ENCODE data around the gene ACVR2A.

Gene ACVR2A

DNA sequence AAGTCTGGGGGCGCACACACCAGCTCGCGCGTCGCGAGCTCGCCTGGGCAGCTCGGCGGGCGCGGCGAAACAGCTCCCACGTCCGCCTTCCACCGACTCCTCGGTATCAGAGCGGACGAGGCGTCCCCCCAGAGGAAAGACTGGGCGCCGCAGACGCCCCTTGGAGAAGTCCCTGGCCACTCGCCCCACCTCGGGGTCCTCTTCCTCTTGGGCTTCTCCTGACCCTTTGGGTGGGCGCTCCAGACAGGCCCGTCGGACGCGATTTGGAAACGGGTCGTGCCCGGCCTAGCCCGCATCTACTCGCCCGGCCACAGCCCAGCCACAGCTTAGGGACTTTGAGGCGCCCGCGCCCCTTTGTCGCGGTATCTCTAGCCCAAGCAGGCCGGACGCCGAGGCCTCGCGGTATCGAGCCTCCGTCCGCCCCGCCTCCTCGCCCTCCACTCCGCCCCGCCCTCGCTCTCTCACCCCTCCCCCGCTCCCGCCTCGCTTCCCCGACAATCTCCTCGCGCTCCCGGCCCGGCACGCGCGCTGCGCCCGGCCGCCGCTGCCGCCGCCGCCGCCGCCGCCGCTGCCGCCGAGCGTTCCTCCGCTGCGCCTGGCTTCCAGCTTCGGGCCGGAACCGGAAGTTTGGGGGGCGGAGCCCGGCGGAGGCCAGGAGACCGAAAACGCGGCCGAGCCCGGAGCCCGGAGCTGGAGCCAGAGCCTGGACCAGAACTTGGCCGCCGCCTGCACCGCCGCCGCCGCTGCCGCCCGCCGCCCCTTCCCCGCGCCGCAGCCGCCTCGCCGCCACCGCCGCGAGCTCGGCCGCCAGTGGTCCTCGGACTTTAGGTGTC, 749 bp upstream of the ACVR2A start:
- Histone ChIP-seq H3K9ac (peak overlapping the region; percentile 87), H2AFZ (ENCODE audit: low read depth) (peak overlapping the region; percentile 75), H3K4me3 (IDR thresholded peaks at IDR 0.05; ENCODE audit: insufficient read depth, low read depth, low read length) (no peak overlapping the region), H3K27me3 (ENCODE audit: insufficient read depth, low read depth) (no peaks in the 10 kb centered on the region), H3K79me2 (ENCODE audit: insufficient read depth, low read depth) (0 out of 2 replicates have a peak, but pooled peaks cover 3% of the 10 kb centered on the region), H3K4me1 (ENCODE audit: low read depth, poor library complexity, severe bottlenecking) (no peaks in the 10 kb centered on the region), H3K4me2 (peak overlapping the region; percentile 71), H4K20me1 (ENCODE audit: insufficient read depth) (no peaks in the 10 kb centered on the region), H3K36me3 (ENCODE audit: insufficient read depth) (no peaks in the 10 kb centered on the region), H3K27ac (peak overlapping the region; percentile 82)
- no peak for TF ChIP-seq CTCF (conservative IDR thresholded peaks at IDR 0.05; ENCODE audit: low read depth, low read length)

GRCh38 chr2:147845411-147845971, 662 bp downstream of the ACVR2A start:
- TF ChIP-seq CTCF (conservative IDR thresholded peaks at IDR 0.05; ENCODE audit: low read depth, low read length): no peak

DNA sequence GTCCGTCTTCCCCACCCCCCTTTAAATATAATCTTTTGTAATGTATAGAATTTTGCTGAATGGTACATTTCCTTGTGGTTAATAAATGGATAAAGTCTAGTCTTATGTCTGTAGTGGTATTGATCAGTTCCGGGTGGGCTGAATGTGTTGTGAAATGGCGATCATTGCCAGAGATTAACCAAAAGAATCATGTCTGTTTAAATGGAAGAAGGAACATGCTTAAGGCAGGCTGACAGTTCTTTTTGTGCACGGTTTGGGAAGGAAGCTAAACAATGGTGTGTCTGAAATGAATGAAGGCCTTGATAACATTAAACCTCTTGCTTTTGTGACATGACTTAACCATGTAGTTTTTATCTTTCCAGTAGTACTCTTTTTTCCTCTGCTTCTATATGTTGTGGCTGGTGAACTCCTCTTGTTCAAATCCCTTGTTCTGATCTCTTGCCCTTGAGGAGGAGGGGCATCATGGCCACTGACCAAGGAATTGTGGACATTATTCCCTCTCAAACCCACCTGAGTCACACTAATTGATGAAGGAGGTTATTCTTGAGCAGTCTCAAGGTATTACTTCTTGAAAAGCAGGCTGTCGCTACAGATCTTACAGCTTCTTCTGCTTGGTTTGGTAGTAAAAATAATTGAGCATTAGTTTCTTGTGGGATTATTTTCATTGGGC, 1.7 kb downstream of the ACVR2A start:
- TF ChIP-seq CTCF (conservative IDR thresholded peaks at IDR 0.05; ENCODE audit: low read depth, low read length): no peak
- Histone ChIP-seq H3K4me1 (ENCODE audit: low read depth, poor library complexity, severe bottlenecking) (no peaks in the 10 kb centered on the region), H4K20me1 (ENCODE audit: insufficient read depth) (no peaks in the 10 kb centered on the region), H3K4me2 (peak overlapping the region; percentile 76; the same call in 1 of the 2 replicates), H3K36me3 (ENCODE audit: insufficient read depth) (no peaks in the 10 kb centered on the region), H2AFZ (ENCODE audit: low read depth) (no peak overlapping the region), H3K27ac (no peak overlapping the region), H3K9ac (no peak overlapping the region), H3K27me3 (ENCODE audit: insufficient read depth, low read depth) (no peaks in the 10 kb centered on the region), H3K4me3 (IDR thresholded peaks at IDR 0.05; ENCODE audit: insufficient read depth, low read depth, low read length) (no peak overlapping the region), H3K79me2 (ENCODE audit: insufficient read depth, low read depth) (0 out of 2 replicates have a peak, but pooled peaks cover 3% of the 10 kb centered on the region)

More at GRCh38 chr2:147845411-147845971, 662 bp downstream of the ACVR2A start:
- H3K79me2 ChIP-seq (ENCODE audit: insufficient read depth, low read depth): 0 out of 2 replicates have a peak, but pooled peaks cover 3% of the 10 kb centered on the region
- H3K27me3 ChIP-seq (ENCODE audit: insufficient read depth, low read depth): no peaks in the 10 kb centered on the region
- no peaks in the 10 kb centered on the region for H3K36me3 ChIP-seq (ENCODE audit: insufficient read depth)
- peak overlapping the region; percentile 76 for H3K4me2 ChIP-seq
- no peak overlapping the region for H3K27ac ChIP-seq
- no peaks in the 10 kb centered on the region for H4K20me1 ChIP-seq (ENCODE audit: insufficient read depth)
- H3K9ac ChIP-seq: no peak overlapping the region
- no peak overlapping the region for H2AFZ ChIP-seq (ENCODE audit: low read depth)
- H3K4me3 ChIP-seq (IDR thresholded peaks at IDR 0.05; ENCODE audit: insufficient read depth, low read depth, low read length): no peak overlapping the region
- H3K4me1 ChIP-seq (ENCODE audit: low read depth, poor library complexity, severe bottlenecking): no peaks in the 10 kb centered on the region

GRCh38 chr2:147847746-147848391, 3.0 kb downstream of the ACVR2A start:
- H4K20me1 ChIP-seq (ENCODE audit: insufficient read depth): no peaks in the 10 kb centered on the region
- H3K4me2 ChIP-seq: no peak overlapping the region
- H3K4me1 ChIP-seq (ENCODE audit: low read depth, poor library complexity, severe bottlenecking): no peaks in the 10 kb centered on the region
- 0 out of 2 replicates have a peak, but pooled peaks cover 3% of the 10 kb centered on the region for H3K79me2 ChIP-seq (ENCODE audit: insufficient read depth, low read depth)
- H3K27ac ChIP-seq: no peak overlapping the region
- no peak overlapping the region for H2AFZ ChIP-seq (ENCODE audit: low read depth)
- H3K4me3 ChIP-seq (IDR thresholded peaks at IDR 0.05; ENCODE audit: insufficient read depth, low read depth, low read length): no peak overlapping the region
- no peaks in the 10 kb centered on the region for H3K27me3 ChIP-seq (ENCODE audit: insufficient read depth, low read depth)
- no peaks in the 10 kb centered on the region for H3K36me3 ChIP-seq (ENCODE audit: insufficient read depth)
- no peak overlapping the region for H3K9ac ChIP-seq
- TF ChIP-seq CTCF (conservative IDR thresholded peaks at IDR 0.05; ENCODE audit: low read depth, low read length): no peak
